Spleen (tissue), 11 donors: Measurements from ENCODE around the gene PRKCQ. TPM values are rescaled to one million over a fixed set of nuclear protein-coding genes. Genes with fewer than 3 reads are reported as not detected.

ENCODE experiments used
- DNase-seq: peaks from one replicate; pipeline ENCODE4 v3.0.0-alpha.2; 2020
- H3K27ac ChIP-seq, 8 donors: fragments of 200-600 bp; sonication (generic) in 7 of 8; 1 replicate in 4 of 8; 2 replicates in 4 of 8; pipeline versions ENCODE4 v1.5.0 to v1.8.0; 2016 to 2021; ENCODE audit warnings: inconsistent platforms in 4 of 8, mild to moderate bottlenecking in 4 of 8, moderate library complexity in 1 of 8
- H3K27me3 ChIP-seq, 7 donors: fragments of 200-600 bp; sonication (generic) in 6 of 7; replicated peaks in 1 of 7; 1 replicate in 4 of 7; 2 replicates in 3 of 7; pipeline versions ENCODE4 v1.5.0 to v1.8.0; 2016 to 2021; ENCODE audit warnings: inconsistent platforms in 3 of 7, mild to moderate bottlenecking in 1 of 7
- H3K36me3 ChIP-seq, 6 donors: fragments of 200-600 bp; sonication (generic) in 5 of 6; 1 replicate in 4 of 6; 2 replicates in 2 of 6; pipeline versions ENCODE4 v1.5.0 to v1.8.0; 2016 to 2021; ENCODE audit warnings: inconsistent platforms in 2 of 6
- H3K4me1 ChIP-seq, 6 donors: fragments of 200-600 bp; sonication (generic) in 5 of 6; 1 replicate in 3 of 6; 2 replicates in 3 of 6; pipeline versions ENCODE4 v1.5.0 to v1.8.0; 2016 to 2021; ENCODE audit warnings: inconsistent platforms in 3 of 6
- H3K4me3 ChIP-seq, 8 donors: fragments of 200-600 bp; sonication (generic) in 7 of 8; 1 replicate in 4 of 8; 2 replicates in 4 of 8; pipeline versions ENCODE4 v1.5.0 to v1.8.0; 2016 to 2021; ENCODE audit warnings: inconsistent platforms in 4 of 8, mild to moderate bottlenecking in 4 of 8, moderate library complexity in 2 of 8
- H3K9me3 ChIP-seq, 8 donors: fragments of 200-600 bp; sonication (generic) in 7 of 8; 1 replicate in 4 of 8; 2 replicates in 4 of 8; pipeline versions ENCODE4 v1.5.0 to v1.8.0; 2016 to 2021; ENCODE audit warnings: inconsistent platforms in 4 of 8
- CTCF ChIP-seq, 11 experiments: fragments of 200-600 bp in 7 of 11; fragments of 450-650 bp in 4 of 11; sonication (generic) in 4 of 11; IDR thresholded peaks in 8 of 11; conservative IDR thresholded peaks in 3 of 11; 1 replicate in 7 of 11; 2 replicates in 4 of 11; pipeline versions ENCODE4 v1.4.0 to v1.8.0; 2016 to 2021; ENCODE audit warnings: antibody characterized with exemption in 11 of 11, inconsistent platforms in 4 of 11, mild to moderate bottlenecking in 1 of 11
- POLR2A ChIP-seq, 3 donors: fragments of 450-650 bp; IDR thresholded peaks; one replicate each; pipeline ENCODE4 v1.5.1; 2017; ENCODE audit warnings: antibody characterized with exemption in 3 of 3, mild to moderate bottlenecking in 1 of 3
- POLR2AphosphoS5 ChIP-seq, 3 donors: sonication (generic); formaldehyde crosslinking; IDR thresholded peaks; one replicate each; pipeline ENCODE4 v1.5.1; 2017; ENCODE audit warnings: antibody characterized with exemption in 3 of 3
- WGBS, 5 donors: extraction: QIAGEN DNeasy Blood & Tissue Kit in 3 of 5; methylation state at CpG; one replicate each; pipeline versions ENCODE4 v1.1.5 to v1.1.7; 2013 to 2018; 5-methylcytosine and 5-hydroxymethylcytosine counted together
- intact Hi-C: fragments of 100-400 bp; cut with DNase I; formaldehyde crosslinking; loops from one replicate; pipeline ENCODE4 v1.15.0; 2023; ENCODE audit warnings: low total_unique reads
- polyA plus RNA-seq, 3 donors: library from polyadenylated mRNA; stranded (reverse); fragments of 200-250 nt; gene quantifications; one replicate each; pipeline ENCODE4 v1.2.1, GENCODE V29; 2013
- total RNA-seq, 7 donors: library from RNA; depleted of rRNA in 3 of 7; stranded (reverse); fragments of >200 nt in 3 of 7; fragmentation: NEBNext Ultra II Directional in 4 of 7; extraction: Animal tissue kit (Norgen Biotek cat#: 25700) in 4 of 7; gene quantifications; one replicate each; pipeline versions ENCODE4 v1.1.0 to v1.2.1, GENCODE V29; 2016 to 2021
- donor health status: healthy with polysubstance abuse.
- donor health status: DM: no; HTN: no; CAD: no; lungs with moderate emphysema.
- donor health status: DM: no; HTN: no; CAD: no.
- donor health status: Bipolar disorder and iron deficiency.
- donor health status: healthy.
- donor health status: DM: no; HTN: no; CAD: no.
- donor health status: DM: yes; HTN: yes; CAD: no.

The PRKCQ gene
- total and polyA plus RNA-seq, 10 donors: 2.1 to 11.8 (median 8.1) TPM

DNA sequence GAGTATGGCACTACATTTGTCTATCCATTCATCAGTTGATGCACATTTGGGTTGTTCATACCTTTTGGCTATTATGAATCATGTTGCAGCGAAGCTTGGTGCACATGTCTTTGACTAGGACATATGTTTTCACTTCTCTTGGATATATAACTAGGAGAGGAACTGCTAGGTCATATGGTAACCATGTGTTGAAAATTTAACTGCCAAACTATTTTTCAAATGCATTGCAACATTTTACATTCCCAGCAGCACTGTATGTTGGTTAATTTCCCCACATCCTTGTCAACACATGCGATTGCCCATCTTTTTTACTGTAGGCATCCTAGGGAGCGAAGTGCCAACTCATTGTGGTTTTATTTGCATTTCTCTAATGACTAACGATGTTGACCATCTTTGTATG lies 183.4 kb downstream of the PRKCQ start:
- Histone ChIP-seq H3K27me3 (no peaks in the 10 kb centered on the region), H3K27ac (peak overlapping the region in 7 of 8 donors; percentile 59 to 89 (median 83)), H3K4me3 (peak overlapping the region in 1 of 8 donors; percentile 41), H3K9me3 (no peaks in the 10 kb centered on the region), H3K4me1 (peaks cover 5 to 45% (median 22%) of the 10 kb centered on the region in 6 donors), H3K36me3 (no peaks in the 10 kb centered on the region)
- intact Hi-C loops: no loop called here
- peak in 1 of 3 donors; percentile 67 for TF ChIP-seq POLR2AphosphoS5 (IDR thresholded peaks at IDR 0.05)
- no peak for TF ChIP-seq CTCF (IDR thresholded peaks at IDR 0.05 in 8 of 11, conservative IDR thresholded peaks at IDR 0.05 in 3 of 11)
- TF ChIP-seq POLR2A (IDR thresholded peaks at IDR 0.05): no peak
- no peak for DNase-seq
- 36 to 72% (median 44%) methylated on average over 4 of the region's 4 CpGs for WGBS, 5 donors

DNA sequence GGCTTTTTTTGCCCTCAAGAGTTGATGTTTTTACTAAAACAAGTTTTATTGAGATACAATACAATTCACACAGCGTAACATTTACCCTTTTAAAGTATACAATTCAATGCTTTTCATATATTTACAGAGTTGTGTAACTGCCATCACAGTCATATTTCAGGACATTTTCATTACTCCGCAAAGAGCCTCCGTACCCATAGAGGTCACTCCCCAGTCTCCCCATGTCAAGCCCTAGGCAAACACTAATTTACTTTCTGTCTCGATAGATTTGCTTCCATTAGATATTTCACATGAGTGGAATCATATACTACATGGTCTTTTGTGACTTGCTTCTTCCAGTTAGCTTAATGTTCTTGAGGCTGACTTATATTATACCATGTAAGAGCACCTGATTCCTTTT lies 183.8 kb downstream of the PRKCQ start:
- 80 to 95% (median 88%) methylated on average over 4 of the region's 4 CpGs for WGBS, 5 donors
- Histone ChIP-seq H3K4me1 (peaks cover under 1 to 45% (median 18%) of the 10 kb centered on the region in 6 donors), H3K9me3 (peaks cover 0 to under 1% (median 0%) of the 10 kb centered on the region in 8 donors), H3K36me3 (no peaks in the 10 kb centered on the region), H3K27ac (peak overlapping the region in 7 of 8 donors; percentile 59 to 89 (median 83)), H3K27me3 (no peaks in the 10 kb centered on the region), H3K4me3 (peak overlapping the region in 1 of 8 donors; percentile 41)
- intact Hi-C loops: no loop called here
- TF ChIP-seq CTCF (IDR thresholded peaks at IDR 0.05 in 8 of 11, conservative IDR thresholded peaks at IDR 0.05 in 3 of 11) (no peak), POLR2A (IDR thresholded peaks at IDR 0.05) (no peak), POLR2AphosphoS5 (IDR thresholded peaks at IDR 0.05) (no peak)
- no peak for DNase-seq

- DNase-seq: no peak
- peak overlapping the region in 7 of 8 donors; percentile 59 to 89 (median 83) for H3K27ac ChIP-seq
- no peaks in the 10 kb centered on the region for H3K36me3 ChIP-seq
Measured at GRCh38 chr10:6395606-6396005, 184.5 kb downstream of the PRKCQ start.

More at GRCh38 chr10:6395606-6396005, 184.5 kb downstream of the PRKCQ start:
- WGBS, 5 donors: 57 to 92% (median 76%) methylated on average over 8 of the region's 8 CpGs
- peaks cover 0 to 39% (median 13%) of the 10 kb centered on the region in 6 donors for H3K4me1 ChIP-seq
- H3K4me3 ChIP-seq: peak overlapping the region in 1 of 8 donors; percentile 41
- peaks cover 0 to 6% (median 6%) of the 10 kb centered on the region in 8 donors for H3K9me3 ChIP-seq
- H3K27me3 ChIP-seq: no peaks in the 10 kb centered on the region
- intact Hi-C loops: no loop called here
- TF ChIP-seq POLR2AphosphoS5 (IDR thresholded peaks at IDR 0.05) (no peak), POLR2A (IDR thresholded peaks at IDR 0.05) (no peak), CTCF (IDR thresholded peaks at IDR 0.05 in 8 of 11, conservative IDR thresholded peaks at IDR 0.05 in 3 of 11) (no peak)
